Left lung (tissue), 10 donors: Measurements from ENCODE around the gene RASA2. TPM values are rescaled to one million over a fixed set of nuclear protein-coding genes. Genes with fewer than 3 reads are reported as not detected.

Source experiments
- ATAC-seq: fragments of 200-7000 bp; cut with Tn5 transposase; one replicate; pipeline ENCODE4 v1.9.1; 2020; ENCODE audit warnings: moderate library complexity
- DNase-seq, 4 donors: peaks; one replicate each; pipeline ENCODE4 v3.0.0-alpha.2; 2013 to 2020
- H3K27ac ChIP-seq, 2 donors: fragments of 200-600 bp; sonication (generic) in 1 of 2; one replicate each; pipeline versions ENCODE4 v1.5.0 to v1.8.0; 2020 to 2021
- H3K27me3 ChIP-seq, 2 donors: fragments of 200-600 bp; sonication (generic) in 1 of 2; one replicate each; pipeline versions ENCODE4 v1.5.0 to v1.8.0; 2020 to 2021
- H3K36me3 ChIP-seq, 2 donors: fragments of 200-600 bp; sonication (generic) in 1 of 2; one replicate each; pipeline versions ENCODE4 v1.5.0 to v1.8.0; 2020 to 2021
- H3K4me1 ChIP-seq, 2 donors: fragments of 200-600 bp; one replicate each; pipeline ENCODE4 v1.8.0; 2021
- H3K4me3 ChIP-seq, 2 donors: fragments of 200-600 bp; sonication (generic) in 1 of 2; one replicate each; pipeline versions ENCODE4 v1.5.0 to v1.8.0; 2020 to 2021; ENCODE audit warnings: mild to moderate bottlenecking in 1 of 2
- H3K9me3 ChIP-seq, 2 donors: fragments of 200-600 bp; sonication (generic) in 1 of 2; one replicate each; pipeline versions ENCODE4 v1.5.0 to v1.8.0; 2020 to 2021
- intact Hi-C, 2 donors: fragments of 100-400 bp; cut with DNase I; formaldehyde crosslinking; loops; one replicate each; pipeline versions ENCODE4 v1.11.2 to v1.14.2; 2022
- polyA plus RNA-seq, 6 donors: library from polyadenylated mRNA; unstranded; fragments of 120-200 nt; gene quantifications; one replicate each; pipeline ENCODE4 v1.2.1, GENCODE V29; 2013; ENCODE audit not compliant: insufficient read length in 6 of 6
- total RNA-seq, 2 donors: library from RNA; stranded (reverse); fragmentation: NEBNext Ultra II Directional; extraction: Animal tissue kit (Norgen Biotek cat#: 25700); gene quantifications; one replicate each; pipeline ENCODE4 v1.2.1, GENCODE V29; 2021
- TF ChIP-seq, protein P1 (sequence below), 2 donors: fragments of 200-600 bp; sonication (generic) in 1 of 2; IDR thresholded peaks; one replicate each; pipeline versions ENCODE4 v1.5.0 to v1.8.0; 2021; ENCODE audit warnings: antibody characterized with exemption in 2 of 2
- donor health status: DM: no; HTN: yes; CAD: no.
- donor health status: DM: no; HTN: no; CAD: no.

RASA2 gene
- total and polyA plus RNA-seq, 8 donors = 17.2 to 29.3 (median 25.2) TPM

DNA sequence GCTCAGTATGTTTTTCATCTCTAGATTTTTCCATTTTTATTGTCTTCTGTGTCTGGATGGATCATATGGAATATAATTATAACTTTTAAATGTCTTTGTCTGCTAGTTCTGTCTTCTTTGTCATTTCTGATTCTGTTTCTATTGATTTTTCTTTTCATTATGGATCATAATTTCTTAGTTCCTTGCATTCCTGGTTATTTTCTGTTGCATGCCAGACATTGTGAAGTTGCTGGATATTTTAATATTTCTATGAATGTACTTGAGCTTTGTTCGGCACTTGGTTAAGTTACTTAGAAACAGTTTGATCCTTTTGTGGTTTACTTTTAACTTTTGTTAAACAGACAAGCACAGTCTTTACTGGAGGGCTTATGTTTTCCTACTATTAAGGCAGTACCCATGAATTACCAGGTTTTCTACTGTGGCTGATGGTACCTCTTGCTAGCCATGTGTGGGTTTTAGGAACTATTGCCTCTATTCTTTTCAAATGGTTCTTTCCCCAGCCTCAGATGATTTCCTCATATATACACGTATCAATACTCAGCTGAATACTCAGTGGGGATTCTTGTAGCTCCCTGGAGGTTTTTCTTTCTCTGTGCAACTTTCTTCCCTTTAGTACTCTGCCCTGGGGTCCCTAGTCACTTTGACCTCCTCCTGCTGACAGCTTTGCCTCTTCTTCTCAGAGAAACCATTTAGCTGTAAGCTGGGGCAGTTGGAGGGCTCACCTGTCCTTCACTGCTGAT lies 64.3 kb downstream of the RASA2 start:
- Histone ChIP-seq H3K9me3 (no peaks in the 10 kb centered on the region), H3K27ac (no peak overlapping the region), H3K4me1 (peaks cover 0 to 22% of the 10 kb centered on the region in 2 donors), H3K36me3 (peaks cover 0 to 18% of the 10 kb centered on the region in 2 donors), H3K27me3 (no peaks in the 10 kb centered on the region), H3K4me3 (no peak overlapping the region)
- DNase-seq = no peak
- intact Hi-C loops = no loop called here
- TF ChIP-seq, protein P1, sequence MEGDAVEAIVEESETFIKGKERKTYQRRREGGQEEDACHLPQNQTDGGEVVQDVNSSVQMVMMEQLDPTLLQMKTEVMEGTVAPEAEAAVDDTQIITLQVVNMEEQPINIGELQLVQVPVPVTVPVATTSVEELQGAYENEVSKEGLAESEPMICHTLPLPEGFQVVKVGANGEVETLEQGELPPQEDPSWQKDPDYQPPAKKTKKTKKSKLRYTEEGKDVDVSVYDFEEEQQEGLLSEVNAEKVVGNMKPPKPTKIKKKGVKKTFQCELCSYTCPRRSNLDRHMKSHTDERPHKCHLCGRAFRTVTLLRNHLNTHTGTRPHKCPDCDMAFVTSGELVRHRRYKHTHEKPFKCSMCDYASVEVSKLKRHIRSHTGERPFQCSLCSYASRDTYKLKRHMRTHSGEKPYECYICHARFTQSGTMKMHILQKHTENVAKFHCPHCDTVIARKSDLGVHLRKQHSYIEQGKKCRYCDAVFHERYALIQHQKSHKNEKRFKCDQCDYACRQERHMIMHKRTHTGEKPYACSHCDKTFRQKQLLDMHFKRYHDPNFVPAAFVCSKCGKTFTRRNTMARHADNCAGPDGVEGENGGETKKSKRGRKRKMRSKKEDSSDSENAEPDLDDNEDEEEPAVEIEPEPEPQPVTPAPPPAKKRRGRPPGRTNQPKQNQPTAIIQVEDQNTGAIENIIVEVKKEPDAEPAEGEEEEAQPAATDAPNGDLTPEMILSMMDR (IDR thresholded peaks at IDR 0.05) = no peak
- no peak for ATAC-seq

DNA sequence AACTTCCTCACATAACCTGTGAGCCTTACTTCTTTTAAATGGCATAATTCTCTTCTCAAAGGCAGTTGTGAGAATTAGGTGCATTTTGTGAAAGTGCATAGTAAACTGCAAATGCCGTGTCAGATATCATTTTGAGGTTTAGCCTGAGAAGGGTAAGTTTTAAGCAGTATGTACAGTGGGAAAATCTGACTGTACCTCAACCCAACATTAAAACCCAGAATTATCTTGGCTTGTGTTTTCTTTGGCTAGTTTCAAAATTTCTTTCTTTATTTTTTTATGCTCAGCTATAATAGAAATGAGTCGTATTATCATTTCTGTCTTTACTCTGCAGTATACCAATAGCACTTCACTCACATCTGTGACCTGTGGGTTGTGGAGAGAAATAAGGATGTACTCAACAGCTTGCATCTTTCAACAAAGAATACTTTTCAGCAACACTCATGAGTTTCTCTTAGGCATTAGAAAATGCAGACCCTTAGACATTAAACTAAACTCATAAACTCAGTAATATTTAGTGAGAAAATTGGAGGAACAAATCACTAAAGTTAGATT lies 65.7 kb downstream of the RASA2 start:
- Histone ChIP-seq H3K27me3 (no peaks in the 10 kb centered on the region), H3K27ac (peak overlapping the region in 1 of 2 donors; percentile 59), H3K4me3 (no peak overlapping the region), H3K36me3 (peaks cover 0 to 29% of the 10 kb centered on the region in 2 donors), H3K4me1 (peaks cover 0 to 24% of the 10 kb centered on the region in 2 donors), H3K9me3 (no peaks in the 10 kb centered on the region)
- ATAC-seq (no peak), DNase-seq (no peak)
- TF ChIP-seq, protein P1 (IDR thresholded peaks at IDR 0.05) = no peak
- intact Hi-C loops = no loop called here

DNA sequence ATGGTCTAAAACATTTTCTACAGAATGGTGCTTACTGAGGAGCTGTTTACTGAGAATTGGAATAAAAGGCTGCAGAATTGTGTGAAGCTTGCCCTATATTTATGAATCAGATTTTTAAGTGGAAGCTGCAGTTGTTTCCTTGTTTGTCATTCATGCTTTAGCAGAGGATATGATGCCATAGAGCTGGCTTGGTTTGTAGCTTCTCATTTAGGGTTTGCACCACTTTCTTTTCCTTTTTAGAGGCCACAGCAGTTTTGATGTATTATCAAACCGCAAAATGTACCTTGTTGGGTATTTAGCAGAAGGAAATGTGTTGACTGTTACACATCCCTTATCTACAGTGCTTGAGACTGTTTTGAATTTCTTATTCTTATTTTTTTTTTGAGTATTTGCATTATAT lies 66.2 kb downstream of the RASA2 start:
- Histone ChIP-seq H3K36me3 (peaks cover 0 to 25% of the 10 kb centered on the region in 2 donors), H3K9me3 (no peaks in the 10 kb centered on the region), H3K4me1 (peaks cover 0 to 30% of the 10 kb centered on the region in 2 donors), H3K27me3 (no peaks in the 10 kb centered on the region), H3K27ac (peak overlapping the region in 1 of 2 donors; percentile 59), H3K4me3 (no peak overlapping the region)
- ATAC-seq (peak; percentile 46), DNase-seq (no peak)
- TF ChIP-seq, protein P1 (IDR thresholded peaks at IDR 0.05) = no peak
- intact Hi-C loops = no loop called here

DNA sequence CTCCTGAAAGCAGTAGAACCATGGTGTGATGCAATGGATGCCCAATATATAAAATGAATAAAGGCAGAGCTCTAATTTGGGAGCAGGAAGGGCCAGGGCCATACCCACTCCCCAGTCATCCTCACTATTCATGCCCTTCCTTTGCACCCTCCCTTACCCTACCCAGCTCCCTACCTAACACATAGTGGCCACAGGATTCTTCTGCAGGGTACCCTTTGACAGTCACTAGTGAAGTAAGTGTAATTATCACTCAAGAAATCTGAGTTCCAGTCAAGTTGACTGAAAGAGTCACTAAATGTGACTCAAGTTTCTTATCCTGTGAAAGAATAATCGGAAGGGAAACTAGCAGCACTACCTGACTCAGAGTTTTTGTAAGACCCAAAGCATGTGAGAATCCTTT lies 69.2 kb downstream of the RASA2 start:
- TF ChIP-seq, protein P1 (IDR thresholded peaks at IDR 0.05) = no peak
- intact Hi-C loops = loop anchor here in 1 of 2 donors (5.0 kb wide), 1 partner anchor 84 kb away; no protein-coding TSS in a partner anchor
- H3K36me3 ChIP-seq = peaks cover 0 to 33% of the 10 kb centered on the region in 2 donors
- no peaks in the 10 kb centered on the region for H3K9me3 ChIP-seq
- DNase-seq (no peak), ATAC-seq (no peak)
- no peak overlapping the region for H3K27ac ChIP-seq
- peaks cover 0 to 35% of the 10 kb centered on the region in 2 donors for H3K4me1 ChIP-seq
- no peaks in the 10 kb centered on the region for H3K27me3 ChIP-seq
- no peak overlapping the region for H3K4me3 ChIP-seq

DNA sequence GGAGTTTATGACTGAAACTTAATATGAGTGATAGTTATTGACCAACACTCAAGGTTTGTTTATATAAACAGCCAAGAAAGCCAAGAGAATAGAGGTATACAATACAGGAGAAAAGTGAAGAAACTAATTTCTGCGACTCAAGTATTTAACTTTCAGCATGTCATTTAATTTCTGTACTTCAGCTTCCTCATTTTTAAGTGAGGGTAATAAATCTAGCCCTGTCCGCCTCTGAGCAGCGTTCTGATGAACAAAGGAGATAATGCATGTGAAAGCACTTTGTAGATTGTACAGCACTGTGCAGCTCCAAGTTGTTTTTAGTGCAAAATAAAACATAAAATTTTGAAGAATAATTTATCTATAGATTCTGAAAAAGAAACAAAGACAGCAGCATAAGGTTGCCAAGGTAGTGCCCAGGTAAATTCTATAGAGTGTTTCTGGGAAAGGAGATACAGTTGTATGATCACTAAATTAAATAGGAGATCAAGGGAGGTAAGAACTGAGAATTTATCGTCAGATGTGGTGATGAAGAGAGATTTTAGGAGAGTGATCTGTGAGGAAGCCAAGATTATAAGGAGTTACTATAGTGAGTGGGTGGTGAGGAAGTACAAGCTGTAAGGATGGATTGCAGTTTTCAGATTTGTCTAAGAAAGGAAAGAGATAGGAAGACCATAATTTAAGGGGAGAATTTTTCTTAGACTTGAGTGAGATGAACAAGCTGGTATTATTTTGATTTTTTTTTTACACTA lies 71.3 kb downstream of the RASA2 start:
- ATAC-seq (no peak), DNase-seq (no peak)
- Histone ChIP-seq H3K4me3 (no peak overlapping the region), H3K27ac (peak overlapping the region in 1 of 2 donors; percentile 24), H3K4me1 (peaks cover 3 to 23% of the 10 kb centered on the region in 2 donors), H3K36me3 (peaks cover 0 to 41% of the 10 kb centered on the region in 2 donors), H3K27me3 (no peaks in the 10 kb centered on the region), H3K9me3 (no peaks in the 10 kb centered on the region)
- TF ChIP-seq, protein P1 (IDR thresholded peaks at IDR 0.05) = no peak
- intact Hi-C loops = loop anchor here in 1 of 2 donors (5.0 kb wide), 1 partner anchor 86 kb away; no protein-coding TSS in a partner anchor
